WTC11 (cell line): ENCODE data around the gene PCDHGA6. TPM values are rescaled to one million over a fixed set of nuclear protein-coding genes. Genes with fewer than 3 reads are reported as not detected.

Experiments used
- ATAC-seq: fragments of 200-7000 bp; cut with Tn5 transposase; 2 replicates; pipeline ENCODE4 v1.10.0; 2021; ENCODE audit warnings: mild to moderate bottlenecking, moderate library complexity
- CTCF ChIA-PET: fragments of 300-600 bp; sonication (Branson Sonifier 250); formaldehyde crosslinking; loops from one replicate; lab custom pipeline; 2021; ENCODE audit warnings: antibody characterized with exemption; lab: Charles Lee
- POLR2A ChIA-PET: fragments of 350-600 bp; sonication (Branson Sonifier 250); formaldehyde crosslinking; loops from one replicate; lab custom pipeline; 2021; ENCODE audit warnings: antibody characterized with exemption; lab: Charles Lee
- DNase-seq: peaks from one replicate; pipeline ENCODE4 v3.0.0; 2021; ENCODE audit warnings: low spot score
- H3K27ac Mint-ChIP-seq: 2 replicates; pipeline ENCODE4 v1.8.0; 2021; ENCODE audit warnings: mixed read lengths
- H3K27me3 Mint-ChIP-seq: 2 replicates; pipeline ENCODE4 v1.8.0; 2021; ENCODE audit warnings: low read depth, mild to moderate bottlenecking, moderate library complexity, mixed read lengths
- H3K36me3 Mint-ChIP-seq: 2 replicates; pipeline ENCODE4 v1.8.0; 2021; ENCODE audit warnings: mixed read lengths
- H3K4me1 Mint-ChIP-seq: 2 replicates; pipeline ENCODE4 v1.8.0; 2022; ENCODE audit warnings: mixed read lengths
- H3K4me3 Mint-ChIP-seq: 2 replicates; pipeline ENCODE4 v1.8.0; 2021; ENCODE audit warnings: mild to moderate bottlenecking, moderate library complexity, mixed read lengths
- H3K9me3 Mint-ChIP-seq: 2 replicates; pipeline ENCODE4 v1.8.0; 2021; ENCODE audit warnings: mixed read lengths
- AR ChIP-seq: fragments of 250-450 bp; sonication (Bioruptor Pico); IDR thresholded peaks from 2 replicates; pipeline ENCODE4 v1.9.0; 2021; ENCODE audit warnings: mild to moderate bottlenecking
- ATF3 ChIP-seq: sonication (generic); formaldehyde crosslinking; conservative IDR thresholded peaks from 2 replicates; pipeline ENCODE4 v1.8.1; 2022; ENCODE audit warnings: mild to moderate bottlenecking, missing genetic modification reagents
- CBFB ChIP-seq: sonication (generic); formaldehyde crosslinking; IDR thresholded peaks from 2 replicates; pipeline ENCODE4 v1.8.1; 2022; ENCODE audit warnings: mild to moderate bottlenecking, low read depth, missing genetic modification reagents
- CREB1 ChIP-seq: sonication (generic); formaldehyde crosslinking; IDR thresholded peaks from 2 replicates; pipeline ENCODE4 v1.8.0; 2023; ENCODE audit warnings: mild to moderate bottlenecking, missing genetic modification reagents
- CREM ChIP-seq: sonication (generic); formaldehyde crosslinking; IDR thresholded peaks from 2 replicates; pipeline ENCODE4 v1.8.1; 2022; ENCODE audit warnings: mild to moderate bottlenecking, missing genetic modification reagents, moderate library complexity
- GTF2I ChIP-seq: fragments of 250-450 bp; sonication (Bioruptor Pico); conservative IDR thresholded peaks from 2 replicates; pipeline ENCODE4 v1.4.0; 2021; ENCODE audit warnings: mild to moderate bottlenecking
- HMGXB4 ChIP-seq: sonication (generic); formaldehyde crosslinking; IDR thresholded peaks from 2 replicates; pipeline ENCODE4 v1.8.1; 2023; ENCODE audit warnings: mild to moderate bottlenecking, moderate library complexity, missing genetic modification reagents
- MYBL2 ChIP-seq: sonication (generic); formaldehyde crosslinking; IDR thresholded peaks from 2 replicates; pipeline ENCODE4 v1.8.1; 2023; ENCODE audit warnings: mild to moderate bottlenecking, moderate library complexity, missing genetic modification reagents
- NFATC4 ChIP-seq: fragments of 250-450 bp; sonication (Bioruptor Pico); IDR thresholded peaks from 2 replicates; pipeline ENCODE4 v1.9.0; 2021; ENCODE audit warnings: mild to moderate bottlenecking
- NR2C2 ChIP-seq: sonication (generic); formaldehyde crosslinking; IDR thresholded peaks from 2 replicates; pipeline ENCODE4 v1.8.0; 2022; ENCODE audit warnings: mild to moderate bottlenecking, missing genetic modification reagents
- RORB ChIP-seq: fragments of 250-450 bp; sonication (Bioruptor Pico); IDR thresholded peaks from 2 replicates; pipeline ENCODE4 v1.9.0; 2021; ENCODE audit warnings: mild to moderate bottlenecking
- STAT6 ChIP-seq: sonication (generic); formaldehyde crosslinking; conservative IDR thresholded peaks from 2 replicates; pipeline ENCODE4 v1.8.1; 2023; ENCODE audit warnings: mild to moderate bottlenecking, low read depth, missing genetic modification reagents, moderate library complexity
- TCF7 ChIP-seq: sonication (generic); formaldehyde crosslinking; IDR thresholded peaks from 2 replicates; pipeline ENCODE4 v1.8.0; 2022; ENCODE audit warnings: mild to moderate bottlenecking, low read depth, missing genetic modification reagents, moderate library complexity
- TEAD1 ChIP-seq: sonication (generic); formaldehyde crosslinking; IDR thresholded peaks from 2 replicates; pipeline ENCODE4 v1.8.0; 2022; ENCODE audit warnings: mild to moderate bottlenecking, missing genetic modification reagents
- ZNF219 ChIP-seq: sonication (generic); formaldehyde crosslinking; IDR thresholded peaks from 2 replicates; pipeline ENCODE4 v1.8.0; 2023; ENCODE audit warnings: missing genetic modification reagents, mild to moderate bottlenecking, borderline replicate concordance
- ZNF232 ChIP-seq: sonication (generic); formaldehyde crosslinking; IDR thresholded peaks from 2 replicates; pipeline ENCODE4 v1.8.0; 2022; ENCODE audit warnings: mild to moderate bottlenecking, missing genetic modification reagents
- ZNF671 ChIP-seq: fragments of 250-450 bp; sonication (Bioruptor Pico); IDR thresholded peaks from 2 replicates; pipeline ENCODE4 v1.8.0; 2021; ENCODE audit warnings: mild to moderate bottlenecking
- total RNA-seq: library from RNA; stranded (reverse); gene quantifications from 3 replicates; pipeline ENCODE4 v1.2.3, GENCODE V29; 2021
- TF ChIP-seq, protein P1 (sequence below): sonication (generic); formaldehyde crosslinking; IDR thresholded peaks from 2 replicates; pipeline ENCODE4 v1.8.0; 2022; ENCODE audit warnings: missing genetic modification reagents
- TF ChIP-seq, protein P2 (sequence below): sonication (generic); formaldehyde crosslinking; IDR thresholded peaks from 2 replicates; pipeline ENCODE4 v1.8.1; 2023; ENCODE audit warnings: mild to moderate bottlenecking, missing genetic modification reagents, moderate library complexity
- TF ChIP-seq, protein P3 (sequence below): fragments of 250-450 bp; sonication (Bioruptor Pico); IDR thresholded peaks from 2 replicates; pipeline ENCODE4 v2.1.2; 2022; ENCODE audit warnings: mild to moderate bottlenecking, moderate library complexity

PCDHGA6 gene
- total RNA-seq, 1 experiment from 2014 or later: 3.3 TPM

DNA sequence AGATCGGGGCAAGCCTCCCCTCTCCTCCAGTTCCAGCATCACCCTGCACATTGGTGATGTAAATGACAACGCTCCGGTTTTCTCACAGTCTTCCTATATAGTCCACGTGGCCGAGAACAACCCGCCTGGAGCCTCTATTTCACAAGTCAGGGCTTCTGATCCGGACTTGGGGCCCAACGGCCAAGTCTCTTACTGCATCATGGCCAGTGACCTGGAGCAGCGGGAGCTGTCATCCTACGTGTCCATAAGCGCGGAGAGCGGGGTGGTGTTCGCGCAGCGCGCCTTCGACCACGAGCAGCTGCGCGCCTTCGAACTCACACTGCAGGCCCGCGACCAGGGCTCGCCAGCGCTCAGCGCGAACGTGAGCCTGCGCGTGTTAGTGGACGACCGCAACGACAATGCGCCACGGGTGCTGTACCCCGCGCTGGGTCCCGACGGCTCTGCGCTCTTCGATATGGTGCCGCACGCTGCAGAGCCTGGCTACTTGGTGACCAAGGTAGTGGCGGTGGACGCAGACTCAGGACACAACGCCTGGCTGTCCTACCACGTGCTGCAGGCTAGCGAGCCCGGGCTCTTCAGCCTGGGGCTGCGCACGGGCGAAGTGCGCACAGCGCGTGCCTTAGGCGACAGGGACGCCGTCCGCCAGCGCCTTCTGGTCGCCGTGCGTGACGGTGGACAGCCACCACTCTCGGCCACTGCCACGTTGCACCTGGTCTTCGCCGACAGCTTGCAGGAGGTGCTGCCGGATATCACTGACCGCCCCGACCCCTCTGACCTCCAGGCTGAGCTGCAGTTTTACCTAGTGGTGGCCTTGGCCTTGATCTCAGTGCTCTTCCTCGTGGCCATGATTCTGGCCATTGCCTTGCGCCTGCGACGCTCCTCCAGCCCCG lies 15.7 kb downstream of the PCDHGA6 start (continued):
- TF ChIP-seq, protein P1, sequence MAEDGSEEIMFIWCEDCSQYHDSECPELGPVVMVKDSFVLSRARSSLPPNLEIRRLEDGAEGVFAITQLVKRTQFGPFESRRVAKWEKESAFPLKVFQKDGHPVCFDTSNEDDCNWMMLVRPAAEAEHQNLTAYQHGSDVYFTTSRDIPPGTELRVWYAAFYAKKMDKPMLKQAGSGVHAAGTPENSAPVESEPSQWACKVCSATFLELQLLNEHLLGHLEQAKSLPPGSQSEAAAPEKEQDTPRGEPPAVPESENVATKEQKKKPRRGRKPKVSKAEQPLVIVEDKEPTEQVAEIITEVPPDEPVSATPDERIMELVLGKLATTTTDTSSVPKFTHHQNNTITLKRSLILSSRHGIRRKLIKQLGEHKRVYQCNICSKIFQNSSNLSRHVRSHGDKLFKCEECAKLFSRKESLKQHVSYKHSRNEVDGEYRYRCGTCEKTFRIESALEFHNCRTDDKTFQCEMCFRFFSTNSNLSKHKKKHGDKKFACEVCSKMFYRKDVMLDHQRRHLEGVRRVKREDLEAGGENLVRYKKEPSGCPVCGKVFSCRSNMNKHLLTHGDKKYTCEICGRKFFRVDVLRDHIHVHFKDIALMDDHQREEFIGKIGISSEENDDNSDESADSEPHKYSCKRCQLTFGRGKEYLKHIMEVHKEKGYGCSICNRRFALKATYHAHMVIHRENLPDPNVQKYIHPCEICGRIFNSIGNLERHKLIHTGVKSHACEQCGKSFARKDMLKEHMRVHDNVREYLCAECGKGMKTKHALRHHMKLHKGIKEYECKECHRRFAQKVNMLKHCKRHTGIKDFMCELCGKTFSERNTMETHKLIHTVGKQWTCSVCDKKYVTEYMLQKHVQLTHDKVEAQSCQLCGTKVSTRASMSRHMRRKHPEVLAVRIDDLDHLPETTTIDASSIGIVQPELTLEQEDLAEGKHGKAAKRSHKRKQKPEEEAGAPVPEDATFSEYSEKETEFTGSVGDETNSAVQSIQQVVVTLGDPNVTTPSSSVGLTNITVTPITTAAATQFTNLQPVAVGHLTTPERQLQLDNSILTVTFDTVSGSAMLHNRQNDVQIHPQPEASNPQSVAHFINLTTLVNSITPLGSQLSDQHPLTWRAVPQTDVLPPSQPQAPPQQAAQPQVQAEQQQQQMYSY (CRISPR knock-in tag): no peak
- 0 out of 2 replicates have a peak, but pooled peaks have one; percentile 59 for TF ChIP-seq ATF3 (CRISPR knock-in tag)
- TF ChIP-seq, all 79 proteins: peak for 3

- CTCF ChIA-PET: interaction anchor here (1.2 to 3.5 kb wide), 4 partner anchors 10 to 237 kb away, joined by 3 to 17 read pairs (median 4); partner anchors contain the start of genes PCDHGA10, PCDHGA9 and PCDHGB6
- TF ChIP-seq NFATC4 (CRISPR knock-in tag) (no peak), CREM (CRISPR knock-in tag) (no peak), MYBL2 (CRISPR knock-in tag) (no peak), AR (CRISPR knock-in tag) (no peak), RORB (CRISPR knock-in tag) (no peak), ZNF671 (CRISPR knock-in tag) (no peak), ZNF219 (CRISPR knock-in tag) (no peak), STAT6 (no peak), ZNF232 (CRISPR knock-in tag) (no peak), TCF7 (no peak), HMGXB4 (CRISPR knock-in tag) (no peak), CBFB (no peak), NR2C2 (CRISPR knock-in tag) (no peak), CREB1 (CRISPR knock-in tag) (no peak), TEAD1 (no peak), GTF2I (CRISPR knock-in tag) (no peak)
- TF ChIP-seq, protein P2, sequence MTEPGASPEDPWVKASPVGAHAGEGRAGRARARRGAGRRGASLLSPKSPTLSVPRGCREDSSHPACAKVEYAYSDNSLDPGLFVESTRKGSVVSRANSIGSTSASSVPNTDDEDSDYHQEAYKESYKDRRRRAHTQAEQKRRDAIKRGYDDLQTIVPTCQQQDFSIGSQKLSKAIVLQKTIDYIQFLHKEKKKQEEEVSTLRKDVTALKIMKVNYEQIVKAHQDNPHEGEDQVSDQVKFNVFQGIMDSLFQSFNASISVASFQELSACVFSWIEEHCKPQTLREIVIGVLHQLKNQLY (CRISPR knock-in tag): no peak
- TF ChIP-seq, protein P3, sequence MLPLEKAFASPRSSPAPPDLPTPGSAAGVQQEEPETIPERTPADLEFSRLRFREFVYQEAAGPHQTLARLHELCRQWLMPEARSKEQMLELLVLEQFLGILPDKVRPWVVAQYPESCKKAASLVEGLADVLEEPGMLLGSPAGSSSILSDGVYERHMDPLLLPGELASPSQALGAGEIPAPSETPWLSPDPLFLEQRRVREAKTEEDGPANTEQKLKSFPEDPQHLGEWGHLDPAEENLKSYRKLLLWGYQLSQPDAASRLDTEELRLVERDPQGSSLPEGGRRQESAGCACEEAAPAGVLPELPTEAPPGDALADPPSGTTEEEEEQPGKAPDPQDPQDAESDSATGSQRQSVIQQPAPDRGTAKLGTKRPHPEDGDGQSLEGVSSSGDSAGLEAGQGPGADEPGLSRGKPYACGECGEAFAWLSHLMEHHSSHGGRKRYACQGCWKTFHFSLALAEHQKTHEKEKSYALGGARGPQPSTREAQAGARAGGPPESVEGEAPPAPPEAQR (CRISPR knock-in tag): no peak
- TF ChIP-seq, all 79 proteins: peak for 0
- Mint-ChIP-seq H3K9me3 (peaks cover 68% of the 10 kb centered on the region), H3K27me3 (peaks cover 23% of the 10 kb centered on the region), H3K27ac (no peak within 1 kb of the TSS), H3K4me1 (0 out of 2 replicates have a peak, but pooled peaks cover 3% of the 10 kb centered on the region), H3K4me3 (no peak within 1 kb of the TSS), H3K36me3 (peaks cover 78% of the 10 kb centered on the region)
- ATAC-seq (no peak), DNase-seq (no peak)
- POLR2A ChIA-PET: no interaction called here
Measured at GRCh38 chr5:141392429-141393198, 18.9 kb downstream of the PCDHGA6 start, which contains the start of gene PCDHGA8. PCDHGA8 (plus strand) TSS chr5:141392633; CDS start chr5:141392814, 181 bp downstream.
